Left cardiac atrium (tissue), 4 donors: ENCODE measurements around the gene MAGI2. TPM values are rescaled to one million over a fixed set of nuclear protein-coding genes. Genes with fewer than 3 reads are reported as not detected.

Source experiments
- ATAC-seq, 2 donors: fragments of 200-7000 bp; cut with Tn5 transposase; one replicate each; pipeline ENCODE4 v1.9.1; 2020; ENCODE audit warnings: mild to moderate bottlenecking in 2 of 2, moderate library complexity in 2 of 2
- DNase-seq: peaks from one replicate; pipeline ENCODE4 v3.0.0-alpha.2; 2020
- intact Hi-C, 2 donors: fragments of 100-400 bp; cut with DNase I; formaldehyde crosslinking; loops; one replicate each; pipeline versions ENCODE4 v1.14.1 to v1.15.1; 2022 to 2023
- total RNA-seq, 2 donors: library from RNA; stranded (reverse); fragmentation: NEBNext Ultra II Directional; extraction: Animal tissue kit (Norgen Biotek cat#: 25700); gene quantifications; one replicate each; pipeline ENCODE4 v1.2.1, GENCODE V29; 2021
- donor health status: DM: no; HTN: yes; CAD: no.
- donor health status: DM: no; HTN: yes; CAD: no; lungs with severe emphysema.
- donor health status: DM: yes; HTN: yes; CAD: no.
- donor health status: Dilated cardiomyopathy.

Gene MAGI2
- total RNA-seq, 2 donors from 2014 or later: 7.2 to 8.7 TPM

- intact Hi-C loops: no loop called here
- DNase-seq (no peak), ATAC-seq (no peak)
Measured at GRCh38 chr7:78677391-78677790, 776.1 kb downstream of the MAGI2 start.

DNA sequence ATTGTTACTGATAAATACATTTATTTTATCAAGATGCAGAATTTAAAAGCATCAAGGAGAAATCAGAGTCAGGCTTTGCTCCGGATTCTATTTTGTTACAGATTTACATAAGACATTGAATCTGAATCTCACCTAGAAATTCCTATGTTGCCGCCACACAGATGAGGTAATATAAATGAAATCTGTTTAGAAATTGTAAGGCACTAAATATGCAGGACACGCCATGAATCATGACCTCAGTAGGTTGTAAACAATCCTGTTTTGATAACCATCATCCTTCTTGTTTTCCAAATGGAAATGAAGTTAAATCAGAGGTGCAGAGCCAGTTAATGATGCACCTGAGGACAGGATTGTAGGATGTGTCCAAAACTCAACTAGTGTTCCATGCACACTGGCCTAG, 778.0 kb downstream of the MAGI2 start:
- ATAC-seq: no peak
- intact Hi-C loops: no loop called here
- DNase-seq: no peak

DNA sequence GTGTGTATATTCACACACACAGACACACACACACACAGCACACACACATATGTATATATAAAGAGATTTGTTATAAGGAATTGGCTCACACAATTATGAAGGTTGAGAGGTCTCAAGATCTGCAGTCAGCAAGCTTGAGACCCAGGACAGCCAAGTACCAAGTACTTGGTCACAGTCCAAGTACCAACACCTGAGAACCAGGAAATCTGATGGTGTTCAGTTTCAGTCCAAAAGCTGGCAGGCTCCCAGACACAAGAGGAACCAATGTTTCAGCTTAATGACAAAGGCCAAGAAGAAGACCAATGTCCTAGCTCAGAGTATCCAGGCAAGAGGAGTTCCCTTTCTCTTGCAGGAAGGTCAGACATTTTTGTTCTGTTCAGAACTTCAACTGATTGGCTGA, 780.2 kb downstream of the MAGI2 start:
- ATAC-seq: no peak
- intact Hi-C loops: no loop called here

GRCh38 chr7:78662939-78663338, 790.5 kb downstream of the MAGI2 start:
- ATAC-seq: no peak
- DNase-seq: no peak
- intact Hi-C loops: no loop called here

More for the DNA sequence above, 780.2 kb downstream of the MAGI2 start:
- DNase-seq: no peak

- intact Hi-C loops: no loop called here
- DNase-seq: no peak
- ATAC-seq: no peak
Measured at GRCh38 chr7:78649976-78650375, 803.5 kb downstream of the MAGI2 start.

GRCh38 chr7:78649236-78649635, 804.2 kb downstream of the MAGI2 start:
- DNase-seq (no peak), ATAC-seq (no peak)
- intact Hi-C loops: no loop called here

GRCh38 chr7:78642751-78643150, 810.7 kb downstream of the MAGI2 start:
- intact Hi-C loops: no loop called here
- no peak for ATAC-seq
- DNase-seq: no peak

- intact Hi-C loops: no loop called here
- DNase-seq (no peak), ATAC-seq (no peak)
Measured at GRCh38 chr7:78638364-78638763, 815.1 kb downstream of the MAGI2 start.

GRCh38 chr7:78636727-78637126, 816.7 kb downstream of the MAGI2 start:
- DNase-seq (no peak), ATAC-seq (no peak)
- intact Hi-C loops: no loop called here

GRCh38 chr7:78635026-78635793, 818.3 kb downstream of the MAGI2 start:
- intact Hi-C loops: no loop called here
- ATAC-seq (no peak), DNase-seq (no peak)

DNA sequence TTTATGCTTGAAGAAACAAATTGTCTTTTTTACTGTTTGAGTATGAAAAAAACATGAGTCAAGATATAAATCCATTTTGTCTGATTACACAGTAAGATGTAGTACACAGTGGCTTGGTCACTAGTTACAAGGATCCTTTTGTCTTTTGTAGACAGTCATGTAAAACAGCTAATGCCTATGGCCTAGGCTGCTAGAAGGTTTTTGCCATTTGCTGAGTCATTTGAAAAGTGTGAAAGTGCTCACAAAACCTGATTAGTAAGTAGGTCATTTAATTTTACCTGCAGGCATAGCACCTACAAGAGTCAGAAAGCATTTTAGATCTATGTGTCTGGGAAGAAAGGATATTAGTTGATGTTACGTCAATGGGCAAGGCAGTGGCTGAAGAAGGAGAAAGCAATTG, 819.4 kb downstream of the MAGI2 start:
- DNase-seq: no peak
- intact Hi-C loops: no loop called here
- no peak for ATAC-seq

DNA sequence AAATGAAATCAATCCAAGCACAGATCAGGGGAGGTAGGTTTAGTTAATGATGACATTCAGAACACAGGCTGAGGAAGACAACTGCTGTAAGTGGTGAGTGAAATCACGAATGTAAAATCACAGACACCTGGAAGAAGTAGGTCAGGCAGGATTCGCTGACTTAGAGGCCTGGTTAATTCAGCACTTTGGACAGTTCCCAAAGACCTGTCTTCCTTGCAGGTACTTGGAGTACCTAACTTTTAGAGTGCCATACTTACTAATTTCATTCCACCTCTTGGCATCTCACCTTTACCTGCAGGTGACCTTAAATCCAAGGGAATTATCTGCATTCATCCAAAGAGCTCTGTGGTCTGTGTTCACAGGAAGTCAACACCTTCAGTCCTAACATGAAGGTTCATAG, 832.5 kb downstream of the MAGI2 start:
- intact Hi-C loops: no loop called here
- no peak for ATAC-seq
- DNase-seq: no peak

DNA sequence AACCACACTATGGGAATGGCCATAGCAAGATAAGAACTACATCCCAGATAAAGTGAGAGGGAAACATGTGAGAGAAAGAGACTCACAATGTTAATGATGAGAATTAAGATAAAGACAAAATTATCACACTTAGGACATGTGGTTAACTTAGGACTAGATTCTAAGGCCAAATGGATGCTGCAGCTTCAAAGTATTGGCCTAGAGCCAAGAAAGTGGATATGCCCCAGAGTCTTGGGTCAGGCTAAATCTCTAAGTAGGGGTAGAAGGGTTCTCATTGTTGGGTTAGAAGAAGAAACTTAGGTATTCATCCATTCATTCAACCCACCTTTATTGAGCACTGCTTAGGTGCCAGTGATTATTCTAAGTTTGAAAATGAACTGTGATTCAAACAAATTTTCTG, 836.9 kb downstream of the MAGI2 start:
- DNase-seq: no peak
- intact Hi-C loops: no loop called here

DNA sequence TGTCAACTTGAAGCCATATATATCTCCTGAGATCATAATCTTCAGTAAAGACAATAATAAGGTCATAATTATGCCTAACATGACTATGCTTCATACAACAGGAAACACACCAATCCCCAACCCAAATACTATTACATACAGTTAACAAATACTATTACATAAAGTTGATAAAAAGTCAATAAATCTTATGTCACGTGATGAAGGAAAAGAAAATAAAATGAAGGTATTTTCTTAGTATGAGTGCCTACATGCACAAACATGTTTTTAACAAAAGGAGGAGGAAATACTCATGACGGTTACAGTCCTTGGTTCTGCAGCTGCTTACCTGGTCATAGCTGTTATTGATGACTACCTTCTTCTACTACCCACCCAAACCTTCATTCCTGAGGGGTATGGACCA, 844.2 kb downstream of the MAGI2 start:
- no peak for DNase-seq
- intact Hi-C loops: no loop called here
- ATAC-seq: no peak

More for the DNA sequence above, 836.9 kb downstream of the MAGI2 start:
- ATAC-seq: no peak

- intact Hi-C loops: no loop called here
- no peak for DNase-seq
- ATAC-seq: no peak
Measured at GRCh38 chr7:78607099-78607498, 846.4 kb downstream of the MAGI2 start.

DNA sequence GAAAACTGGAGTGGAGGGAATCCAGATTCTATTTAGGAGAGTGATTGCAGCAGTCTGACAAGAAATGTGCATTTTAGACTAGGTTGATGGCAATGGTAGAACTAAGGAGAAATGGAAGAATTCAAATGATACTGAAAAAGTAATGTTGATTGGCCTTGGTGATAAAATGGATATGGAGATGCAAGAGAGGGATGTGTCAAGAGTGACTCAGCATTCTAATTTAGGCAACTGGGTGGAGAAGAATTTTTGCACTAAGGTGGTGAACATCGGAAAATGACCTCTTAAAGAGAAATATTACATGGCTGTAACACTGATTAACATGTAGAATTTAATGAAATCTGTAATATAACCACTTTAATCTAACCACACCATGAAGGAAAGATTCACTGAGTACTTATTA, 848.3 kb downstream of the MAGI2 start:
- intact Hi-C loops: no loop called here
- ATAC-seq (no peak), DNase-seq (no peak)

- ATAC-seq (no peak), DNase-seq (no peak)
- intact Hi-C loops: no loop called here
Measured at GRCh38 chr7:78601728-78602127, 851.7 kb downstream of the MAGI2 start.

DNA sequence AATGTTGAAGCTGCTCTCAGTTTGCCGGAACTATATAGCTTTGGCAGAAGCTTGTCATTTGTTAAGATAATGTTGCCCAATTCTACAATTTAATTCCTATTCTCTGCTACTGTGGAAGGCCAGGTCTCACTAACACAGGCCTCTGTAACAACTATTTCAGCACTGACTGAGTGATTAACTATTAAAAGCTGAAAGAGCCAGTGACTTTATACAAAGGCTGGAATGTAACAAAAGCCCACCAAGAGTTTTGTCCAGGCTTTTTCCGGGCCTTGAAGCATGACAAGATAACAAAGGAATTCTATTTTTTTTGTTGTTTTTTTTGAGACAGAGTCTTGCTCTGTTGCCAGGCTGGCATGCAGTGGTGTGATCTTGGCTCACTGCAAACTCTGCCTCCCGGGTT, 859.3 kb downstream of the MAGI2 start:
- no peak for ATAC-seq
- DNase-seq: no peak
- intact Hi-C loops: no loop called here

DNA sequence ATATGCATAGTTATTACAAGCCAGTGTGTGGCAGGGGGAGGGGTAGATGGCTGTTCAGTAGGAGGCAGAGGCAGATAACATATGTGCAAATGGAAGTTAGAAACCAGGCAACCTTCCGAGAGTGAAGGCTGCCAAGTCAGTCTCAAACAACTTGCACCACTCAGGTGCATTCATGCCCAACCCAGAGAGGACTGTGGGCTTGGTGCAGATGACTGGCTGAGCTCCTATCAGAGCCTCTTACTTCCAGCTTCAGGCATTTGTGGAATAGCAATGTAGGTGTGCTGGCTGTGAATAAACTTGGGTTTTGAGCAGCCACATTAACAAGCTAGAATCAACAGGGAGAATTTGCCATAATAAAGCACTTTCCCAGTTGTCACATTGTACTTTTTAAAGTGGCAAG, 865.1 kb downstream of the MAGI2 start:
- ATAC-seq (no peak), DNase-seq (no peak)
- intact Hi-C loops: no loop called here

DNA sequence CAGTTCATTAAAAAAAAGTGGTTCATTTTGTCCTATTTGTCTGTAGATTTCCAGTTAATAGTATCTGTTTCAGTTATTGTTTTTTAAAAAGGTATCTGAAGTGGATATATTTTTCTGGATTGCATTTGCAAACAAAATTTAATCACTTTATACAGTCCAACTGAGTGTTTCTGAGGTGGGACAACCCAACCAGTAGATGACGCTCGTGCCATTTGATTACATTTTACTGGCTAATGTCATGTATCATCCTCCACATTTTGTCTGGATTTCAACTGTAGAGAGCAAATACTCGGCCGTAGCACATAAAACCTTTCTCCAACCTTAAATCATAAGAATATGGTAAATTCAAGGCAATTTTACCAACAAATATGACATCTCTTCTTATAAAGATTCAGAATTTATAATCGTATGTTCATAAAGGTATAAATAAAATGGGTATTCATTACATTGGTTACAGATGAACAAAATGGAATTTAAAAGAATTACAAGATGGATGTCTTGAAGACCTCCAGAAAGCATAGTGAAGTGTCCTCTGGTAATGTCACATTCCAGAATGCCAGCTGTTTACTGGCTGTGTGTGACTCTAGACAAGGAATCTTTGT, 865.9 kb downstream of the MAGI2 start:
- DNase-seq (no peak), ATAC-seq (no peak)
- intact Hi-C loops: no loop called here

- DNase-seq (no peak), ATAC-seq (no peak)
- intact Hi-C loops: no loop called here
Measured at GRCh38 chr7:78585980-78586379, 867.5 kb downstream of the MAGI2 start.
